Neural cell (in vitro differentiated cells): Measurements from ENCODE around the gene APBB2.
"Not testable (repeated sequence)": the region's sequence is repeated elsewhere in the genome, so short reads cannot be mapped to it uniquely, and the experiment has no call there.

Source experiments
- CTCF ChIP-seq: fragments of 450-650 bp; IDR thresholded peaks from 2 replicates; pipeline ENCODE4 v1.5.1; 2014; ENCODE audit warnings: antibody characterized with exemption, mild to moderate bottlenecking, moderate library complexity; ENCODE audit not compliant: poor library complexity, severe bottlenecking
- EP300 ChIP-seq: fragments of 450-650 bp; conservative IDR thresholded peaks from 2 replicates; pipeline ENCODE4 v1.6.1; 2014; ENCODE audit warnings: antibody characterized with exemption, mild to moderate bottlenecking, moderate library complexity; ENCODE audit not compliant: poor library complexity, severe bottlenecking
- EZH2 ChIP-seq: fragments of 200-600, 300-800 bp; shearing (Covaris generic), sonication (generic); IDR thresholded peaks from 2 replicates; pipeline ENCODE4 v1.6.1; 2014; ENCODE audit warnings: antibody characterized with exemption, low read length, borderline replicate concordance, mild to moderate bottlenecking; ENCODE audit not compliant: insufficient read depth, poor library complexity, severe bottlenecking
- POLR2AphosphoS5 ChIP-seq: IDR thresholded peaks from 2 replicates; pipeline ENCODE4 v1.6.1; 2012
- RAD21 ChIP-seq: fragments of 450-650 bp; conservative IDR thresholded peaks from 2 replicates; pipeline ENCODE4 v1.6.1; 2014; ENCODE audit warnings: antibody characterized with exemption, mild to moderate bottlenecking, moderate library complexity
- REST ChIP-seq: IDR thresholded peaks from 2 replicates; pipeline ENCODE4 v1.6.1; 2012; ENCODE audit warnings: borderline replicate concordance
- SMC3 ChIP-seq: fragments of 450-650 bp; conservative IDR thresholded peaks from 2 replicates; pipeline ENCODE4 v1.6.1; 2014; ENCODE audit warnings: antibody characterized with exemption, mild to moderate bottlenecking, moderate library complexity; ENCODE audit not compliant: poor library complexity
- TAF1 ChIP-seq: IDR thresholded peaks from 2 replicates; pipeline ENCODE4 v1.6.1; 2012; ENCODE audit warnings: low read depth

- TF ChIP-seq REST, EZH2, CTCF, TAF1, POLR2AphosphoS5, EP300, SMC3, RAD21: not testable (repeated sequence)
These were observed 313.8 kb downstream of the APBB2 start for GRCh38 chr4:40900531-40900930.
